H1 (cell line): Measurements from ENCODE around the gene SPOCK1. TPM values are rescaled to one million over a fixed set of nuclear protein-coding genes. Genes with fewer than 3 reads are reported as not detected.

Source experiments
- CTCF ChIA-PET: fragments of 300-600 bp; sonication (Branson Sonifier 250); formaldehyde crosslinking; loops from one replicate; lab custom pipeline; 2021; ENCODE audit not compliant: partially characterized antibody; lab: Charles Lee
- POLR2A ChIA-PET: fragments of 300-600 bp; sonication (Branson Sonifier 250); formaldehyde crosslinking; loops from one replicate; lab custom pipeline; 2021; ENCODE audit warnings: inconsistent platforms; ENCODE audit not compliant: partially characterized antibody; lab: Charles Lee
- DNase-seq, 2 experiments: peaks; one replicate each; pipeline versions ENCODE4 v3.0.0 to v3.0.0-alpha.2; 2010 to 2022; ENCODE audit warnings: low spot score in 2 of 2, low read depth in 1 of 2, mixed read lengths in 1 of 2
- FAIRE-seq: peaks from 2 replicates; lab custom pipeline; 2011; peaks lifted over from hg19 to GRCh38; lab: Jason Lieb, UNC
- H2AFZ ChIP-seq: 2 replicates; pipeline ENCODE4 v1.8.1; 2012; ENCODE audit warnings: low read length, inconsistent platforms
- H2AK5ac ChIP-seq: 2 replicates; pipeline ENCODE4 v1.6.1; 2013; ENCODE audit warnings: low read depth, low read length
- H2BK120ac ChIP-seq: replicated peaks from 2 replicates; pipeline ENCODE3; 2013; ENCODE audit warnings: low read depth, low read length, inconsistent platforms
- H2BK12ac ChIP-seq: 2 replicates; pipeline ENCODE4 v1.6.1; 2013; ENCODE audit warnings: low read depth, low read length
- H2BK15ac ChIP-seq: 2 replicates; pipeline ENCODE4 v1.6.1; 2013; ENCODE audit warnings: low read length
- H2BK20ac ChIP-seq: 2 replicates; pipeline ENCODE4 v1.6.1; 2013; ENCODE audit warnings: low read length
- H2BK5ac ChIP-seq: 2 replicates; pipeline ENCODE4 v1.6.1; 2013; ENCODE audit warnings: low read depth, low read length
- H3K14ac ChIP-seq: 2 replicates; pipeline ENCODE4 v1.6.1; 2013; ENCODE audit warnings: inconsistent platforms; ENCODE audit not compliant: insufficient read length
- H3K18ac ChIP-seq: 2 replicates; pipeline ENCODE4 v1.6.1; 2013; ENCODE audit warnings: low read length; ENCODE audit errors: extremely low read depth
- H3K23ac ChIP-seq: 2 replicates; pipeline ENCODE4 v1.6.1; 2013; ENCODE audit warnings: inconsistent platforms; ENCODE audit not compliant: insufficient read length
- H3K23me2 ChIP-seq: 2 replicates; pipeline ENCODE4 v1.6.1; 2013; ENCODE audit warnings: low read depth, low read length
- H3K27ac ChIP-seq: 2 replicates; pipeline ENCODE4 v1.6.1; 2011; ENCODE audit warnings: low read depth, low read length, inconsistent platforms
- H3K27me3 ChIP-seq, 4 experiments: replicated peaks in 1 of 4; 1 replicate in 1 of 4; 2 replicates in 3 of 4; pipeline versions ENCODE4 v1.6.1 to v1.8.1; 2011 to 2013; ENCODE audit warnings: low read length in 3 of 4, mild to moderate bottlenecking in 3 of 4, inconsistent platforms in 2 of 4, mixed read lengths in 2 of 4, moderate library complexity in 1 of 4; ENCODE audit not compliant: control insufficient read depth in 3 of 4, insufficient read depth in 3 of 4; ENCODE audit errors: extremely low read depth in 1 of 4
- H3K36me3 ChIP-seq, 4 experiments: 2 replicates each; pipeline versions ENCODE4 v1.6.1 to v1.8.1; 2011 to 2013; ENCODE audit warnings: mild to moderate bottlenecking in 4 of 4, low read length in 3 of 4, moderate library complexity in 2 of 4, control low read depth in 1 of 4, inconsistent platforms in 1 of 4; ENCODE audit not compliant: insufficient read depth in 4 of 4, control insufficient read depth in 2 of 4
- H3K4ac ChIP-seq: replicated peaks from 2 replicates; pipeline ENCODE3; 2013; ENCODE audit warnings: low read length, low read depth, mixed read lengths, inconsistent platforms; ENCODE audit not compliant: insufficient read length
- H3K4me1 ChIP-seq, 4 experiments: replicated peaks in 1 of 4; 1 replicate in 1 of 4; 2 replicates in 3 of 4; pipeline versions ENCODE4 v1.6.1 to v1.8.1; 2011 to 2013; ENCODE audit warnings: low read length in 3 of 4, inconsistent platforms in 2 of 4, mixed read lengths in 1 of 4; ENCODE audit not compliant: insufficient read depth in 4 of 4, control insufficient read depth in 3 of 4
- H3K4me2 ChIP-seq, 2 experiments: 2 replicates each; pipeline versions ENCODE4 v1.6.1 to v1.8.1; 2011 to 2013; ENCODE audit warnings: low read depth in 2 of 2, low read length in 2 of 2, control low read depth in 1 of 2, inconsistent platforms in 1 of 2, mild to moderate bottlenecking in 1 of 2; ENCODE audit not compliant: insufficient read depth in 1 of 2
- H3K4me3 ChIP-seq, 4 experiments: fragments of 200-600, 300-600 bp in 1 of 4; sonication (generic), shearing (Covaris generic), sonication (Bioruptor Twin) in 1 of 4; 2 replicates each; pipeline versions ENCODE4 v1.5.1 to v1.8.1; 2011 to 2016; ENCODE audit warnings: low read length in 4 of 4, low read depth in 3 of 4, control low read depth in 2 of 4, inconsistent platforms in 2 of 4, mild to moderate bottlenecking in 2 of 4, mixed read lengths in 1 of 4, moderate library complexity in 1 of 4; ENCODE audit not compliant: insufficient read depth in 2 of 4; ENCODE audit errors: extremely low read depth in 1 of 4
- H3K56ac ChIP-seq: replicated peaks from 2 replicates; pipeline ENCODE3; 2013; ENCODE audit warnings: low read depth, mild to moderate bottlenecking, mixed read lengths, low read length, inconsistent platforms; ENCODE audit not compliant: insufficient read length
- H3K79me1 ChIP-seq: 2 replicates; pipeline ENCODE4 v1.6.1; 2013; ENCODE audit warnings: low read depth, low read length, control low read depth
- H3K79me2 ChIP-seq, 2 experiments: 2 replicates each; pipeline versions ENCODE4 v1.6.1 to v1.8.1; 2012 to 2013; ENCODE audit warnings: low read length in 2 of 2, mild to moderate bottlenecking in 2 of 2, inconsistent platforms in 1 of 2; ENCODE audit not compliant: insufficient read depth in 2 of 2, control insufficient read depth in 1 of 2
- H3K9ac ChIP-seq, 4 experiments: replicated peaks in 1 of 4; 1 replicate in 1 of 4; 2 replicates in 3 of 4; pipeline versions ENCODE4 v1.6.1 to v1.8.1; 2011 to 2013; ENCODE audit warnings: low read depth in 3 of 4, low read length in 3 of 4, control low read depth in 2 of 4, mild to moderate bottlenecking in 2 of 4, moderate library complexity in 2 of 4, inconsistent platforms in 1 of 4; ENCODE audit errors: extremely low read depth in 1 of 4
- H3K9me3 ChIP-seq, 2 experiments: 2 replicates each; pipeline versions ENCODE4 v1.6.1 to v1.8.1; 2012 to 2013; ENCODE audit warnings: mild to moderate bottlenecking in 2 of 2, moderate library complexity in 2 of 2, control low read depth in 1 of 2, inconsistent platforms in 1 of 2, low read depth in 1 of 2, low read length in 1 of 2, mixed read lengths in 1 of 2; ENCODE audit not compliant: insufficient read depth in 2 of 2
- H4K20me1 ChIP-seq, 2 experiments: replicated peaks in 1 of 2; 2 replicates each; pipeline versions ENCODE3 to v1.8.1; 2011 to 2013; ENCODE audit warnings: inconsistent platforms in 2 of 2, low read length in 2 of 2, mild to moderate bottlenecking in 1 of 2; ENCODE audit not compliant: insufficient read depth in 2 of 2, control insufficient read depth in 1 of 2
- H4K5ac ChIP-seq: 2 replicates; pipeline ENCODE4 v1.6.1; 2013; ENCODE audit warnings: low read length, low read depth, mixed read lengths, inconsistent platforms; ENCODE audit not compliant: insufficient read length
- H4K8ac ChIP-seq: 2 replicates; pipeline ENCODE4 v1.8.0; 2013; ENCODE audit warnings: mild to moderate bottlenecking, moderate library complexity, low read length, inconsistent platforms; ENCODE audit not compliant: insufficient read depth; ENCODE audit errors: extremely low read depth
- H4K91ac ChIP-seq: replicated peaks from 2 replicates; pipeline ENCODE3; 2013; ENCODE audit warnings: low read length, mixed read lengths, inconsistent platforms; ENCODE audit not compliant: insufficient read length
- BACH1 ChIP-seq: IDR thresholded peaks from 2 replicates; pipeline ENCODE4 v1.6.1; 2012; ENCODE audit warnings: low read length, improper control_type of control experiment
- CHD2 ChIP-seq: IDR thresholded peaks from 2 replicates; pipeline ENCODE4 v1.6.1; 2012; ENCODE audit warnings: low read length, improper control_type of control experiment
- CTBP2 ChIP-seq: IDR thresholded peaks from 2 replicates; pipeline ENCODE4 v1.7.0; 2011; ENCODE audit warnings: borderline replicate concordance, mild to moderate bottlenecking, moderate library complexity, mixed read lengths, low read length; ENCODE audit not compliant: insufficient read depth, insufficient read length
- EGR1 ChIP-seq: IDR thresholded peaks from 2 replicates; pipeline ENCODE4 v1.6.1; 2011; ENCODE audit warnings: low read depth, low read length, borderline replicate concordance
- EZH2 ChIP-seq: fragments of 200-600 bp; sonication (generic); IDR thresholded peaks from 2 replicates; pipeline ENCODE4 v1.7.1; 2012; ENCODE audit warnings: low read depth, mild to moderate bottlenecking, moderate library complexity, low read length, inconsistent platforms; ENCODE audit not compliant: severe bottlenecking
- HDAC2 ChIP-seq, 2 experiments: fragments of 300-600 bp in 1 of 2; sonication (generic) in 1 of 2; IDR thresholded peaks; 2 replicates each; pipeline ENCODE4 v1.6.1; 2011 to 2012; ENCODE audit warnings: low read depth in 2 of 2, low read length in 2 of 2, mild to moderate bottlenecking in 2 of 2, moderate library complexity in 2 of 2, borderline replicate concordance in 1 of 2, inconsistent platforms in 1 of 2
- KDM1A ChIP-seq: fragments of 200-600, 300-600 bp; sonication (generic); IDR thresholded peaks from 2 replicates; pipeline ENCODE4 v1.7.1; 2016; ENCODE audit warnings: mild to moderate bottlenecking, low read length, borderline replicate concordance
- NANOG ChIP-seq: IDR thresholded peaks from 2 replicates; pipeline ENCODE4 v1.6.1; 2011; ENCODE audit warnings: low read length, low read depth, mild to moderate bottlenecking, inconsistent platforms; ENCODE audit not compliant: insufficient read depth, poor library complexity, severe bottlenecking
- RFX5 ChIP-seq: IDR thresholded peaks from 2 replicates; pipeline ENCODE4 v1.6.1; 2011; ENCODE audit warnings: low read depth, low read length, improper control_type of control experiment, borderline replicate concordance
- SIRT6 ChIP-seq: IDR thresholded peaks from one replicate; pipeline ENCODE4 v1.7.1; 2012; ENCODE audit warnings: low read length, inconsistent platforms
- SP2 ChIP-seq: IDR thresholded peaks from 2 replicates; pipeline ENCODE4 v1.6.1; 2012; ENCODE audit warnings: mild to moderate bottlenecking, low read length, inconsistent platforms
- SP4 ChIP-seq: IDR thresholded peaks from 2 replicates; pipeline ENCODE4 v1.6.1; 2012; ENCODE audit warnings: low read length, inconsistent platforms
- SRF ChIP-seq: IDR thresholded peaks from 2 replicates; pipeline ENCODE4 v1.6.1; 2011; ENCODE audit warnings: mild to moderate bottlenecking, low read depth, low read length, moderate library complexity
- TCF12 ChIP-seq: IDR thresholded peaks from 2 replicates; pipeline ENCODE4 v1.6.1; 2011; ENCODE audit warnings: low read depth, mild to moderate bottlenecking, low read length
- WGBS, 2 experiments: shearing (Covaris generic) in 1 of 2; methylation state at CpG; one replicate each; pipeline versions ENCODE4 v1.1.6 to v1.1.7; 2013 to 2015; ENCODE audit warnings: low lambda C conversion rate in 2 of 2, mixed read lengths in 2 of 2, inconsistent platforms in 1 of 2, low coverage in 1 of 2, missing lambda C conversion rate in 1 of 2; ENCODE audit not compliant: insufficient replicate concordance in 2 of 2, insufficient coverage in 1 of 2, insufficient read length in 1 of 2; ENCODE audit errors: extremely low coverage in 1 of 2, missing lambda C conversion rate in 1 of 2; 5-methylcytosine and 5-hydroxymethylcytosine counted together
- polyA plus RNA-seq, 7 experiments: library from polyadenylated mRNA; depleted of rRNA in 3 of 7; stranded (reverse) in 5 of 7; unstranded in 2 of 7; fragments of >200 nt in 5 of 7; fragments of 200-250 nt in 2 of 7; gene quantifications; 1 replicate in 5 of 7; 2 replicates in 1 of 7; 4 replicates in 1 of 7; pipeline versions ENCODE4 v1.2.1 to v1.2.3, GENCODE V29; 2011 to 2013; ENCODE audit warnings: missing spikeins in 2 of 7, mixed read lengths in 2 of 7
- total RNA-seq: library from RNA; stranded (reverse); fragmentation: NEBNext Ultra II Directional; extraction: Animal tissue kit (Norgen Biotek cat#: 25700); gene quantifications from 2 replicates; pipeline ENCODE4 v1.2.1, GENCODE V29; 2021

SPOCK1 gene
- total and polyA plus RNA-seq, 2 of the 8 experiments (the other 6 are each of a cell fraction or from before 2014, with no cell fraction given): 6.9 to 18.1 TPM

DNA sequence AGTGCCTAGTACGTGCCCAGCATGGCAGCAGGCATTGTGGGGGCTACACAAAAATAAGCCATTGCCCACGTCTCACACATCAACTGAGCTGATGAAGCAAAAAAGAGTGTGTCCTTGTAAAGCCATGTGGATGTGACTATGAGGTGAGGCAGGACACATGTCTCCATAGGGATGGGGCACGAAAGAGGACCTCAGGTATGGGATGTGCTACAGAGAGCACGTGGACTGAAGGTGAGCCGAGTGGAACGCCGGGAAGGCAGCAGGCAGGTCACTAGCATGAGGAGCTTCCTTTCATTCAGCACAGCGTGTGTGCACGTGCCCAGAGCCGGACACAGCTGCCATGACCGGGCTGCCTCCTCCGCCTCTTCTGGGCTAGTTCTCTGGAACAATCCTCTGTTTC is 429.8 kb downstream of the SPOCK1 start:
- Histone ChIP-seq H3K9me3 (no peaks in the 10 kb centered on the region), H3K18ac (peak overlapping the region; percentile 9; the same call in 1 of the 2 replicates), H3K56ac (no peak overlapping the region), H3K4me3 (no peak overlapping the region), H4K91ac (no peak overlapping the region), H4K8ac (no peak overlapping the region), H3K27ac (no peak overlapping the region), H3K4ac (no peak overlapping the region), H3K4me2 (no peak overlapping the region), H2BK5ac (no peak overlapping the region), H4K20me1 (no peaks in the 10 kb centered on the region), H3K23me2 (no peaks in the 10 kb centered on the region), H4K5ac (no peak overlapping the region), H3K23ac (no peak overlapping the region), H2BK12ac (no peak overlapping the region), H2AK5ac (no peak overlapping the region), H3K27me3 (no peaks in the 10 kb centered on the region), H3K36me3 (no peaks in the 10 kb centered on the region), H3K14ac (no peak overlapping the region), H3K4me1 (peaks cover 0 to 2% (median 0%) of the 10 kb centered on the region in 4 experiments; a peak in 1 of 7 replicates), H2BK120ac (no peak overlapping the region), H3K79me1 (no peaks in the 10 kb centered on the region), H3K9ac (no peak overlapping the region), H2AFZ (no peak overlapping the region), H2BK20ac (no peak overlapping the region), H2BK15ac (no peak overlapping the region), H3K79me2 (no peaks in the 10 kb centered on the region)
- ChIA-PET CTCF (interaction anchor here (0.7 to 1.7 kb wide), 3 partner anchors 12 to 31 kb away, joined by 3 to 5 read pairs (median 3); no protein-coding TSS in a partner anchor), POLR2A (no interaction called here)
- 94% methylated on average over 12 of the region's 12 CpGs; no CpG with 5 or more reads in 1 of the 2 experiments for WGBS, 2 experiments
- TF ChIP-seq SP4: no peak
- no peak for TF ChIP-seq SP2
- TF ChIP-seq CHD2: no peak
- no peak for TF ChIP-seq SIRT6
- no peak for TF ChIP-seq HDAC2 (IDR thresholded peaks at IDR 0.05; ENCODE audit: borderline replicate concordance in 1 of 2, low read depth in 2 of 2, low read length in 2 of 2)
- TF ChIP-seq KDM1A: no peak
- TF ChIP-seq BACH1: no peak
- TF ChIP-seq NANOG: no peak
- TF ChIP-seq CTBP2: no peak
- no peak for TF ChIP-seq EGR1
- TF ChIP-seq SRF: no peak
- no peak for TF ChIP-seq TCF12
- no peak for TF ChIP-seq RFX5
- no peak for TF ChIP-seq EZH2
- no peak for FAIRE-seq
- DNase-seq: no peak
